Measurements from ENCODE around the gene CCNL1. TPM values are rescaled to one million over a fixed set of nuclear protein-coding genes. Genes with fewer than 3 reads are reported as not detected.
"Not testable (repeated sequence)": the region's sequence is repeated elsewhere in the genome, so short reads cannot be mapped to it uniquely, and the experiment has no call there.

Gene CCNL1
- total RNA-seq, 1 experiment from 2014 or later, result 68.8 TPM

- peaks cover 7% of the 10 kb centered on the region for H3K36me3 ChIP-seq
- peaks cover 5% of the 10 kb centered on the region for H3K9me3 ChIP-seq
- H3K27me3 ChIP-seq, result no peaks in the 10 kb centered on the region
- DNase-seq, result no peak
- H3K4me3 ChIP-seq, result peak overlapping the region; percentile 66
These were observed 16.0 kb upstream of the CCNL1 start for GRCh38 chr3:157175691-157176507.

- Histone ChIP-seq H3K9me3 (peaks cover 5% of the 10 kb centered on the region), H3K4me3 (peak overlapping the region; percentile 66), H3K27me3 (no peaks in the 10 kb centered on the region), H3K36me3 (peaks cover 7% of the 10 kb centered on the region)
- peak; percentile 100 for DNase-seq
These were observed 14.9 kb upstream of the CCNL1 start for GRCh38 chr3:157174649-157175498.

GRCh38 chr3:157174290-157174648 is 14.3 kb upstream of the CCNL1 start:
- Histone ChIP-seq H3K4me3 (peak overlapping the region; percentile 66), H3K36me3 (peaks cover 7% of the 10 kb centered on the region), H3K9me3 (peaks cover 5% of the 10 kb centered on the region), H3K27me3 (no peaks in the 10 kb centered on the region)
- DNase-seq, result peak; percentile 38

- H3K27me3 ChIP-seq, DNase-seq, H3K9me3 ChIP-seq: not testable (repeated sequence)
These were observed 13.4 kb upstream of the CCNL1 start for GRCh38 chr3:157173343-157173742.

GRCh38 chr3:157172746-157173145 is 12.8 kb upstream of the CCNL1 start:
- Histone ChIP-seq H3K4me3 (no peak overlapping the region), H3K9me3 (peaks cover 5% of the 10 kb centered on the region), H3K27me3 (no peaks in the 10 kb centered on the region), H3K36me3 (peaks cover 7% of the 10 kb centered on the region)
- no peak for DNase-seq

More at GRCh38 chr3:157173343-157173742, 13.4 kb upstream of the CCNL1 start:
- H3K4me3 ChIP-seq, H3K36me3 ChIP-seq: not testable (repeated sequence)

DNA sequence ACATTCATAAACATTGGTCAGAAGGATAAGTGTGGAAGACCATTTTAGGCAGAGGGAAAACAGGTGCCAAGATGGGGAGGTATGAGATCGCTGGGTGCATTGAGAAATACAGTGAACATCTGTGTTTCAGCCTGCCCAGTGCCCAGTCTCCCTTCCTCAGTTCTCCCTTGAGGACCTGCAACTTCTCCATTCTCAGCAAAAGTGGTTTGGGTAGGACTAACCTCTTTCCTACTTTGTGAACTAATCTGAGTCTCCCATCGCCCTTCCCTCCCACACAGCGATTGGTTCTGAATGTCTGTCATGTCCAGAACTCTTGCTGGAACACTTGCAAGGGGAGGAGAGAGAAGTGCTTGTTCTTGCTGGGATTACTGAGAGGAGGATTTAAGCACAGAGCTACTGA is 10.9 kb upstream of the CCNL1 start:
- no peak for DNase-seq
- Histone ChIP-seq H3K9me3 (no peaks in the 10 kb centered on the region), H3K4me3 (no peak overlapping the region), H3K36me3 (no peaks in the 10 kb centered on the region), H3K27me3 (no peaks in the 10 kb centered on the region)

DNA sequence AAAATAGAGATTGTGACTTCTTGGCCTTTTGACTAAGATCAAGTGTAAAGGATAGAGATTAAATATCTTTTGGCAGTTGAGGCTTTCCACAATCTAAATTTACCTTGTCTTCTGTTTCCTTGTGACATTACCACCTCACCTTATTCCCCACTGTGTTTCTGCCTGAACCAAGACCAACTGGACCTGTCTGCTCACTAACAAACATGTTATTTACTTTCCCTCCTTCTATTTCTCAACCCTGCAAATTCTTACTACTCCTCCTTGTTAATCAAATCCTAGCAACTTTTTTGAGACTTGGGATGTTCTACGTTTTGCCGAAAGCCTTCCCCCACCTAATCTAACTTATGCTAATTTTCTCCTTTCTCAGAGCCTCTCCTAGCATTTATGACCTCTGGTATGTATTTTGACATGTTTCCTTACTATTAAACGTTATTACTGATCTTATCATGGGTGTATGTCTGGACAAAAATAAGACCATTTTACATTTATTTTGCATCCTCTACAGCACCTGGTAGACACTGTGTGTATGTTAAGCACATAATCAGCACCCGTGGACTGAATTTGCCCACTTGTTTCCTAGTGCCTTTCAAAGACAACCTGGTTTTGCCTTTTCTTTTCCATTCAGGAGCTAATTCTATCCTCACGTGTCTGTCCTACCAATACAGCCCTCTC is 7.6 kb upstream of the CCNL1 start:
- no peak overlapping the region for H3K4me3 ChIP-seq
- H3K36me3 ChIP-seq, result no peaks in the 10 kb centered on the region
- DNase-seq, result no peak
- no peaks in the 10 kb centered on the region for H3K9me3 ChIP-seq
- no peaks in the 10 kb centered on the region for H3K27me3 ChIP-seq

DNA sequence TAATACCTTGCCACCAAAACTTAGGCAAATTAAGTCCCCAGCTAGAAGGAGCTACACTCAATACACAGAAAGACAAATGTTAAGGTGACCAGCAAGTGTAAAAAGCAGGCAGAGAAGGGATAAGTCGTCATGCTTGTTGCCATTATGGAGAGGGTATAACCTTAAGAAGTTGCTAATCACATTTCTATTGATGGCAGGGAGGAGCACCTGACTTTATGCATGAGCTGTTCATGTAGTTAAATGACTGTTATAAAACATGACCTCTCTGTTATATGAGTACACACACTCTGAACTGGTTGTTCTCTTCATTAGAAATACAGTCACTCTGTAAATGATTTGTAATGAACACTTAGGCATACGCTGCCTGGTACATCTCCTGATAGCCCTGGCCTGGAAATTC is 6.6 kb upstream of the CCNL1 start:
- DNase-seq, result no peak
- H3K4me3 ChIP-seq, result no peak overlapping the region
- no peaks in the 10 kb centered on the region for H3K9me3 ChIP-seq
- H3K27me3 ChIP-seq, result no peaks in the 10 kb centered on the region
- no peaks in the 10 kb centered on the region for H3K36me3 ChIP-seq

- no peak overlapping the region for H3K4me3 ChIP-seq
- H3K27me3 ChIP-seq, result no peaks in the 10 kb centered on the region
- H3K36me3 ChIP-seq, result no peaks in the 10 kb centered on the region
- DNase-seq, result no peak
- no peaks in the 10 kb centered on the region for H3K9me3 ChIP-seq
These were observed 6.2 kb upstream of the CCNL1 start for GRCh38 chr3:157166115-157166514.

GRCh38 chr3:157163217-157163953 is 3.4 kb upstream of the CCNL1 start:
- no peak for DNase-seq
- H3K36me3 ChIP-seq, result peaks cover 15% of the 10 kb centered on the region
- H3K27me3 ChIP-seq, result no peaks in the 10 kb centered on the region
- no peak overlapping the region for H3K4me3 ChIP-seq
- H3K9me3 ChIP-seq, result no peaks in the 10 kb centered on the region

GRCh38 chr3:157162620-157163019 is 2.7 kb upstream of the CCNL1 start:
- H3K4me3 ChIP-seq, H3K27me3 ChIP-seq, H3K9me3 ChIP-seq: not testable (repeated sequence)
- peak; percentile 18 for DNase-seq
- peaks cover 23% of the 10 kb centered on the region for H3K36me3 ChIP-seq

GRCh38 chr3:157160658-157161424 is 894 bp upstream of the CCNL1 start:
- H3K27me3 ChIP-seq, result no peaks in the 10 kb centered on the region
- H3K9me3 ChIP-seq, result no peaks in the 10 kb centered on the region
- peak overlapping the region; percentile 95 for H3K4me3 ChIP-seq
- peak; percentile 86 for DNase-seq
- H3K36me3 ChIP-seq, result peaks cover 41% of the 10 kb centered on the region

DNA sequence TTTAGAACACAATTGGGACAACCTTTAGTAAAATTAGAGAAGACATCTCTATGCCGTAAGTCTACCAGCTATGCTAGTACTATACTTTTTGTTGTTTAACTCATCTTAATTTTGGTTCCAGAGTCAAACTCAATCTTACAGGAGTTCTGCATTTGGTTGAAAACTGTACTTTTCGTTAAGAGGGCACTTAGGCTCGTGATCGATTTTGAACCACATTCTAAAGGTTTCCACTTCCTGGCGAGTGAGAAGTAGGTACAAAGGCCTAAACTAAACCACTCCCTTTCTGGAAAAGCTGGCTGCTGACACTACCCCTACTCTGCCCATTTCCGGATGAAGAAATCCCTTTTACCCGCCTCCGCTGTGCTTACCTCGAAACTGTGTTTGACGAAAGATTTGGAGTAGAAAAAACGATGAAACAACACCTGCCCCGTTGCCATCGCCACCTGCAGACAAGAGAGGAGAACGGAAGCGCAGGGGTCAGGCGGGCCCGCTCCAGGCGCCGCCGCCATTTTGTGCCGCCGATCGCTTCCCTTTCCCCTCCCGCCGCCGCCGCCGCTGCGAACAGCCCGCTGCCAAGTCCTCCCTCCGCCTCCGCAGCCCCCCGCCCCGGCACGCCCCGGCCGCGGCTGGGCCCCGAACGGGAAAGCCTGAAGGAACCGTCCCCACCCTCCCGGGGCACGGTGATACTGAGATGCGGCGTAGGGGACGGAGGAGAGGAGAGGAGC is 748 bp downstream of the CCNL1 start:
- Histone ChIP-seq H3K9me3 (no peaks in the 10 kb centered on the region), H3K4me3 (peak overlapping the region; percentile 95), H3K36me3 (peaks cover 57% of the 10 kb centered on the region), H3K27me3 (no peaks in the 10 kb centered on the region)
- DNase-seq, result peak; percentile 67

- DNase-seq, result no peak
- H3K4me3 ChIP-seq, result peak overlapping the region; percentile 95
- H3K27me3 ChIP-seq, result no peaks in the 10 kb centered on the region
- H3K36me3 ChIP-seq, result peaks cover 71% of the 10 kb centered on the region
- no peaks in the 10 kb centered on the region for H3K9me3 ChIP-seq
These were observed 2.1 kb downstream of the CCNL1 start for GRCh38 chr3:157157836-157158235.

- H3K4me3 ChIP-seq, result peak overlapping the region; percentile 95
- no peaks in the 10 kb centered on the region for H3K9me3 ChIP-seq
- DNase-seq, result no peak
- no peaks in the 10 kb centered on the region for H3K27me3 ChIP-seq
- peaks cover 79% of the 10 kb centered on the region for H3K36me3 ChIP-seq
These were observed 2.9 kb downstream of the CCNL1 start for GRCh38 chr3:157156837-157157635.

All from MG63 (cell line).